NCI-H1417 treated with DMSO at 0.1 percent for 48 hours (cell line): ENCODE results near the gene TAF6.

ENCODE experiments used
- DNase-seq: peaks from one replicate; lab custom pipeline; 2025; lab: John Stamatoyannopoulos, UW

Gene TAF6

DNA sequence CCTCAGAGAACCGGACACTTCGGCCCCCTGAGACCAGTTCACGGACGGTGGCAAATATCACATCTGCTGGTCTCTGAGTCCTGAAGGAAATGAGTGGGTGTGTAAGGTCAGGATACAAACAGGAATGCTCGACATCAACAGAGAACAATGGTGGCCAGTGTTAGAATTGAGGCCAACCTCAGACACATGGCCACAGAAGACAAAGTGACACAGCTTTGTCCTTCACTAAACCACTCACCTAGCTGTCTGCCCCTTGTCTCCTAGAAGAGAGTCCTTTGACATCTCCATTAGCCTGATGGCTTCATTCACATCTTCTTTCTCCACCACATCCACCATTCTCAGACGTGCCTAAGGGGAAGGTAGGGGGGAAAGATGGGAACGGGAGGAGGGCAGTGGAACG lies 26.1 kb downstream of the TAF6 start:
- DNase-seq: no peak

DNA sequence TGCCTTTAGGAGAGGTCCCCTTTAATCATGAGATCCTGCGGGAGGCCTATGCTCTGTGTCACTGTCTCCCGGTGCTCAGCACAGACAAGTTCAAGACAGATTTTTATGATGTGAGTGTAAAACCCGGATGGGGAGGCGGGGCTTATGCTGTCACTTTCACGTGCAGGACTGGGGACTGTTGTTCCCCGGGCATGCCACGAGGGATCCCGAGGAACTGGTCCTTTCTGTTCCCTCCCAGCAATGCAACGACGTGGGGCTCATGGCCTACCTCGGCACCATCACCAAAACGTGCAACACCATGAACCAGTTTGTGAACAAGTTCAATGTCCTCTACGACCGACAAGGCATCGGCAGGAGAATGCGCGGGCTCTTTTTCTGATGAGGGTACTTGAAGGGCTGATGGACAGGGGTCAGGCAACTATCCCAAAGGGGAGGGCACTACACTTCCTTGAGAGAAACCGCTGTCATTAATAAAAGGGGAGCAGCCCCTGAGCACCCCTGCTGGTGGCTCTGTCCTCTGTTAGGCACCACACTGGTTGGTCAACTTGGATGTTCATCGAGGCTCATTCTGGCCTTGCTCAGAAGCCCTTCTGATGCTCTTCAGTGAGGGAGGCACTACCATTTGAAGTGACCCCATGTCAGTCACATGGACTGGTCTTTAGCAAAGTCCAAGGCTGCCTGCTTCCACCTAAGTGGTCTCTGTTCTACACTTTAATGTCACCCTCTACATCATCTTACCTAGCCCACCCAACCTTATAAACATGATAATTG lies 27.6 kb downstream of the TAF6 start:
- no peak for DNase-seq

DNA sequence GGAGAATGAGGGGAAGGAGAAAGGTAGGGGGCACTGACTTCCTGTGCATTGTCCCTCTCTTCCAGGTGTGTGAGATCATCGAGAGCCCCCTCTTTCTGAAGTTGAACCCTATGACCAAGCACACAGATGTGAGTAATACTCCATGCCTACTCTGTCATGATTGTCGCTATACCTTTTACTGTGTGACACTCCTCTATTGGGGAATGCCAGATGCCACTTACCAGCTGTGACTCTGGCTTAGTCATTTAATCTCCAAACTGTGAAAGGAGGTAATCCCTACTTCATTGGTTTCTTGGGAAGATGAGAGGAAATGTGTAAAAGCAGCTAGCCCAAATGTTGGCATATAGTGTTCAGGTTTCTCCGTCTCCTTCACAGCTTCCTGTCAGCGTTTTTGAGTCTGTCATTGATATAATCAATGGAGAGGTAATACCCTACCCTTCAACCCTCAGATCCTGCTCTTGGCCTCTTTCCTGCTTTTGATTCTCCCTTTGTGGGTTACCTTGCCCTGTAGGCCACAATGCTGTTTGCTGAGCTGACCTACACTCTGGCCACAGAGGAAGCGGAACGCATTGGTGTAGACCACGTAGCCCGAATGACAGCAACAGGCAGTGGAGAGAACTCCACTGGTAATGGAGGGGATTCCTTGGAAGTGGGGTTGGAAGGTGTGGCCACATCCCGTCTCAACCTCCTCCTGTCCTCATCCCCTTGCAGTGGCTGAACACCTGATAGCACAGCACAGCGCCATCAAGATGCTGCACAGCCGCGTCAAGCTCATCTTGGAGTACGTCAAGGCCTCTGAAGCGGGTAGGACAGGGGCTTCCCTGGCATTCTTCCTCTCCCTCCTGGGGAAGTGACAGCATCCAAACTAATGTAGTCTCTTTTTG lies 28.4 kb downstream of the TAF6 start:
- no peak for DNase-seq

DNA sequence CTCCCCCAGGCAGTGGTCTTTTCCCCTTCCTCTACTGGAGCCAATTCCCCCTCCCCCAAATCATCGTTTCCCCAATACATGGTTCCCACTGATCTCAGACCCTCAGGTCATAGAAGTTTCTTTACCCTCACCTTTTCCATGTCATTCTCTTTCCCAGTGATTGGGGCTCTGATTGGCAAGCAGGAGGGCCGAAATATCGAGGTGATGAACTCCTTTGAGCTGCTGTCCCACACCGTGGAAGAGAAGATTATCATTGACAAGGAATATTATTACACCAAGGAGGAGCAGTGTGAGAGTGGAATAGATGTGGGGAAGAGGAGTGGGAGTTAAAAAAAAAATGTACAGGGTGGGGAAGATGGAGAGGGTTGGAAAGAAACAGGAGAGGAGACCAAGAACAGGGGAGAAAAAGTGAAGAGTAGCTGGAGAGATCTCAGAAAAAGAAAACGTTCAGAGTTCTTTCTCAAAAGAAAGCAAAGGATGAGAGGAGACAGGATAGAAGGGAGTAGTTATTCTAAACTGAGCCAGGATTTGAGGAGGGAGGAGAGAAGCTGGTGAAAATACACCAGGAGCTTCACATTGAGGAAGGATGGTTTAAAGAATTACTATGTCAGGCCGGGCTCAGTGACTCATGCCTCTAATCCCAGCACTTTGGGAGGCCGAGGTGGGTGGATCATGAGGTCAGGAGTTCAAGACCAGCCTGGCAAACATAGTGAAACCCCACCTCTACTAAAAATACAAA lies 29.5 kb downstream of the TAF6 start:
- DNase-seq: no peak

DNA sequence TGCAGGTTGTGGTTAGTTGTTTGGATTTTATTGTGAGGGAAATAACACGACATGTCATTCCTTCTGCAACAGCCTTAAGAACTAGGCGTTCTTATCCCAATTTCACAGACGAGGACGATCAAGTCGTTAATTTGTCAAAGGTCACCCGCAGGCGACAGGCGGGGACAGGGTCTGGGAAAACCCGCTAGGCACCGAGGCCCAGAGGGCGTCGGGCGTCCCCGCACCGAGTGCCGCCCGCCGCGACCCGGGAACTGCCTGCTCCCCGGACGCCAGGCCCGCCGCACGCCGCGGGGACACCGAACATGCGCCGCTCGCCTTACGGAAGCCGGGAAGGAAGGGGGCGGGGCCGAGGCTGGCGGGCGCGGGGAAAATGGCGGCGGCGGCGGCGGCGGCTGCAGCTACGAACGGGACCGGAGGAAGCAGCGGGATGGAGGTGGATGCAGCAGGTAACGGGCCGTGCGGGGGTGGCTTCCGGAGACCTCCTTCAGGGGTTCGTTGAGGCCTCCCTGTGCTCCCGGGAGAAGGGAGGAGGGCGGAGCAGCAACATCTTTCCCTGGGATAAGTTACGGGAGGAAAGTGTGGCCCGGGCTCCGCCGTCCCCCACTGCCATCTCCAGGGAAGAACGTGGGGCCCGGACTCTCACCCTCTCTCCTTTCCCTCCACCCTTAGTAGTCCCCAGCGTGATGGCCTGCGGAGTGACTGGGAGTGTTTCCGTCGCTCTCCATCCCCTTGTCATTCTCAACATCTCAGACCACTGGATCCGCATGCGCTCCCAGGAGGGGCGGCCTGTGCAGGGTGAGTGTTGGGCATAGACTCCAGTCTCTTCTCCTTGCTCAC lies 30.3 kb downstream of the TAF6 start, which contains the start of gene COPS6:
Gene COPS6, plus strand, starts transcription at position 349 of the 837 bp plus-strand sequence. Its CDS starts 22 bp downstream, at position 371.
- DNase-seq: no peak

DNA sequence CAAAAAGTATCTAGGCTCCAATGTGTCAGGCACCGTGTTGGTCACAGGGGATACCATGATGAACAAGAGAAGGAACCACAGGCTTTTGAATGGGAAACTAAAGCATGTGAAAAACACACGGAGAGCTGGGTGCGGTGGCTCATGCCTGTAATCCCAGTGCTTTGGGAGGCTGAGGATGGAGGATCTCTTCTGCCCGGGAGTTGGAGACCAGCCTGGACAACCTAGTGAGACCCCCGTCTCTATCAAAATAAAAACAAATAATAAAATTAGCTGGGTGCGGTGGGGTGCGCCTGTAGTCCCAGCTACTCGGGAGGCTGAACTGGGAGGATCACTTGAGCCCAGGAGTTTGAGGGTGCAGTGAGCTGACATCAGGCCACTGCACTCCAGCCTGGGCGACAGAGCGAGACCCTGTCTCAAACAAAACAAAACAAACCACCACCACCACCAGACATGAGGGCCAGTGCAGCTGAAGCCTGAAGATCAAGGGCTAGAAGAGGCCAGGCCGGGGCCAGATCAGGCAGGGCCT lies 31.0 kb downstream of the TAF6 start:
- no peak for DNase-seq

DNA sequence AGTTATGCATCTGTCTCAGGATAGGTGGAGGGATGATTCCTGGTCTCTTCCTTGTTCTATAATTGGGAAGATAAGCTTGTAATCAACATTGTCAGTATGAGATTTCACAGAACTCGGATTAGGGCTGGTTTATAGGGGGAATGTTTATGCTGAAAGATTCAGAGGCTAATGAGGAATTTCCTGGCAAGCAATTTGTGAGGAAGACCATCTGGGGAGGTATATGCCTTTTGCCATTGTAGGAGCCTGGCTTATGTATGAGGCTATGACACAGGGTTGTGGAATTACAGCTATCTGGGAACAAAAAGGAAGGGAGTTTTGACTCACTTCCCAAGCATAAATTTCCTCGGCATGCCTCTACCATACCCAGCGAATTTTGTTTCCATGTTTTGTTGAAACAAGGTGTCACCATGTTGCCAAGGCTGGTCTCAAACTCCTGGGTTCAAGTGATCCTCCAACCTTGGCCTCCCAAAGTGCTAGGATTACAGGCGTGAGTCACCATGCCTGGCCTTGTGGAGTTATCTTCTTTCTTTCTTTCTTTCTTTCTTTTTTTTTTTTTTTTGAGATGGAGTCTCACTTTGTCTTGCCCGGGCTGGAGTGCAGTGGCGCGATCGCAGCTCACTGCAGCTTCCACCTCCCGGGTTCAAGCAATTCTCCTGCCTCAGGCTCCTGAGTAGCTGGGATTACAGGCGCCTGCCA lies 32.0 kb downstream of the TAF6 start:
- DNase-seq: no peak

DNA sequence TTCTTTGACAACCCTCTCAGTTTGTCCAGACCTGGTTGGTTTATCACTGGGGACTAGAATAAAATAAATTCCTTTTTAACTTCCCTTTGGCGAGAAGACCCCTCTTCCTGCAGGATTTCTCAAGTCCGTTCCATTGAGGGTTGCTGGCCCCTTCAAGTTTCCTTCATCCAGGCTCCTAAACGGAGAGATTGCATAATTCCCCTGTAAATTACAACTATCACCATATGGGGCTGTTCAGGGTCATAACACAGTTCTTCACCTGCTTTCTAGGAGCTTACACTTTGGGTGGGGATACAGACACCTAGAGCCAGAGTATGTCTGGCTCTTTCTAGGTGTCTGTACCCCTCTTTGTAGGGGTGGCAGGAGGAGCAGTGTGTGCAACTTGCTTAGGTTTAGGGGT lies 33.6 kb downstream of the TAF6 start:
- no peak for DNase-seq

DNA sequence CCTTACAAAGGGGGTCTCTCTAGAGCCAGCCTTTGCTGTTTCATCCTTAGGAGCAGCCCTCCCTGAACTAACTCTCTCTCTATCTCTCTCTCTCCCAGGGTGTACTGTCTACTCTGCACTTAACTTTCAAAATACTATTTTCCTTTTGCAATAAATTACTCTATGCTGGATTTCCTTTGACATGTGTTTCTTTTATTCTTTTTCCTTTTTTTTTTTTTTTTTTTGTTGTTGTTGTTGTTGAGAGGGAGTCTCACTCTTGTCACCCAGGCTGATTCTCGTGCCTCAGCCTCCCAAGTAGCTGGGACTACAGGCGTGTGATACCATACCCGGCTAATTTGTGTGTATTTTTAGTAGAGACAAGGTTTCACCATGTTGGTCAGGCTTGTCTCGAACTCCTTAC lies 36.2 kb downstream of the TAF6 start:
- no peak for DNase-seq

DNA sequence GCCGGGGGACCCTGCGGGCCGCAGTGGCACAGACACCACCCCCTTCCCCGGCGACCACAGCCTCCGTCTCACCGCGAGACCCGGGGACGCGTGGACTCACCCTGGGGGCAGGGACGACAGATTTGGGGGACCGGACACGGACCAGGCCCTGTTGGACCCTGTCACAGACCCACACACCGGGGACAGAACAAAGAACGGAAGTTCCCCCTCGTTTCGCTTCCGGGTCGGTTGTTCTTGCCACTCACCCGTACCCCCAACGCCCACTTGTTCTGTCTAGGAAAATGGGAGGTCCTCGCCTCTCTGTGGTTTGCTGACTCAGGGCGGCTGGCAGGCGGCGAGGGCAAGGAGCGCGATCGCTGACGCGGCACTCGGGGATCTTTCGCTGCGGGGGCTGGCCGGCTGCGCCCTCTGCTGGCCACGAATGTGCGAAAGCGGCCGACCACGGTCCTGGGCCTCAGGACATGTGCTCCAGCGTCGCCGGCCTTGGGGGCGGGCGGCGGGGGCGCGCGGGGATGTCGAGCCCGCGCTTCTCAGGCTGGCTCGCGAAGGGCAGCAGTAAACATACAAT lies 37.5 kb downstream of the TAF6 start, which contains the start of gene ZNF3:
Gene ZNF3, minus strand, starts transcription at position 189 of the 568 bp plus-strand sequence. CDS start 4,366 bp downstream, outside the sequence.
- DNase-seq: peak; percentile 89

DNA sequence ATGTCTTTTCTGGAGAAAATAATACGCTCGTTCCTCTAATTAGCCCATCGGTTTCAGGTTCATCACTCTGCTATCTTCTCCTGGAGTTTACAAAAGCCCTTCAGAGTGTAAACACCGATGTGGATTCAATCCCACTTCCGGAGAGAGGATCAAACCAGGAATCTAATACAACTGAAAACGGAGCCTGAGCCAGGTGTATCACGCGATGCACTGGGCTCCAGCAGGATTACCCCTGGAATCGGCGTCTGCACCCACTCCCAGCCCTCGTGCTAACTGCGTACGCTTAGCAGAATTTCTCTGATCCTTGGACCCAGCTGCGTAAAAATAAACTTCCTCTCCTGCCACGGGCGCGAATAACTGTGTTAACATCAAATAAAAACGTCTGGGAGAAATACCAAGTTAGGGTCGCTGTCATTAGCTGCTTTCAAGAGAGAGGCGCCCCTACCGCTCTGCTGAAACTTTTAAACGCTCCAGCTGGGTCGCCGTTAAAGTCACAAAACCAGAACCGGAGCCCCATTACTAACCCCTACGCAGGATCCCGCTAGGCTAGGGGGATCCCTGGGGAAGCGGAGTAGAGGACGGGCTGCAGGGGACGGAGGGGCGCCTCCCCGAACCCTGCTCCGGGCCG lies 38.1 kb downstream of the TAF6 start:
- DNase-seq: no peak

DNA sequence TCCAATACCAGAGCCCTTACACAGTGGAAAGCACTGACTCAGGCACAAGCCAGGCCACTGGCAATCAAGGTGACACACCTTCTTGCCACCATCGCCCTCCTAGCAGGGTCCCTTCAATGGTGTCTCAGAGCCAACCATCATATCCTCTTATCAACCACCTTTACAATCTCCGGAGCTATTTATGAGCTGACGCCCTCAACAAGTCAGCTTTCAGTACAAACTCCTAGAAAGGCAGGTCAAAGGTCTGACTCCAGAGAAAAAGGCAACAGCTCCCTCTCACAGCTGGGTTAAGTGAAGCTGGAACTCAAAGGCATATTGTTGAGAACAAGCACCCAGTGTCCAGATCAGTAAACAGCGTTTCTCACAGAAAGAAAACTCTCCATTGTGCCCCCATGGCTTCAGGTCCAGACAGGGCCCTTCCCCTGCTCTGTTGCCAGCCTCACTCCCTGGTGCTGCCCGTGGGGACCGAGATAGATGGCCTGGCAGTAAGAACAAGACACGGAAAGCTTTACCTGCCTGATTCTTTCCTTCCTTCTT lies 40.1 kb downstream of the TAF6 start:
- no peak for DNase-seq

DNA sequence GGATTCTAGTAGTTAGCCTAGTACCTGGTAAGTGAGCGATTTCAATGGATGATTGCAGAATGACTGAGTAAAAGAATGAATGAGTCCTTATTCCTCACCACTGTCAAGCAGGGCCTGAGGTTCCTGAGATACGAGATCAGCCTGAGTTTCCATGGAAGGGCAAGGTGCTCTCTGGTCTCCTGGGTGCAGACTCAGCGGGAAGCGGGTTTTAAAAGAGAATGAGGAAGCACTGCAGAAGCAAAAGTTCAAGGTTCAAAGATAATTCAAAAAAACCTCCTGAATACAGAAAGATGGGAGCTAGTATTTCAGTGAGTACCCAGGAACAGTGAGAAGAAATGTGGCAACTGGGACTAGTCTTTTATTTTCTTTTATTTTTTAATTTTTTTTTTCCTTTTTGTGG lies 42.0 kb downstream of the TAF6 start:
- DNase-seq: no peak

DNA sequence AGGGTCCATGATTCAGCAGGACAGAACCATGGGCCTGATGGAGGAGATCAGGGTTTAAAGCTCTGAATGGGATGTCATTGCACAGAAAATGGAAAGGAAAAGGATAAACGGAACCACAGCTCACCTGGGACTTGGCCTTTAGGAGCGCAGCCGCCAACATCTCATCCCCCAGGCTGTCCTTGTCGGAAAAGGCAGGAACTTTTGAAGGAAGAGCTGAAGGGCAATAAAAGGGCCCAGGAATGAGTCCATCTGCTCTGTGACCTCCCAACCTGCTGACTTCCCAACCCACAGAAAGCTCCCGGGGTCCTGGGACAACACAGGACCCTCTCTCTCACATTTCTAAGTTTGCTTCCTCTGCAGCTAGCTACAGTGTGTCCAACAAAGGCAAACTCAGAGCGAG lies 43.7 kb downstream of the TAF6 start:
- no peak for DNase-seq

DNA sequence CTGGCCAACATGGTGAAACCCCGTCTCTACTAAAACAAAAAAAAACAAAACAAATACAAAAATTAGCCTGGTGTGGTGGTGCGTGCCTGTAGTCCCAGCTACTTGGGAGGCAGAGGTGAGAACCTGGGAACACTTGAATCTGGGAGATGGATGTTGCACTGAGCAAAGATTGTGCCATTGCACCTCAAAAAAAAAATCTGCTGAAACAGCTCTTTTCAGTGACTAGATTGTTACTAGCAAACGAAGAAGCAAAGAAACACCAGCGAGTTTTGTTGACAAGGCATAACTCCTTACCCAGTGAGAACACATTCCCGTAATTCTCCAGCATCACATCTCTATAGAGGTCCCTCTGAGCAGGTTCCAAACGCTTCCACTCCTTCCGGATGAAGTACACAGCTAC lies 44.3 kb downstream of the TAF6 start:
- no peak for DNase-seq

DNA sequence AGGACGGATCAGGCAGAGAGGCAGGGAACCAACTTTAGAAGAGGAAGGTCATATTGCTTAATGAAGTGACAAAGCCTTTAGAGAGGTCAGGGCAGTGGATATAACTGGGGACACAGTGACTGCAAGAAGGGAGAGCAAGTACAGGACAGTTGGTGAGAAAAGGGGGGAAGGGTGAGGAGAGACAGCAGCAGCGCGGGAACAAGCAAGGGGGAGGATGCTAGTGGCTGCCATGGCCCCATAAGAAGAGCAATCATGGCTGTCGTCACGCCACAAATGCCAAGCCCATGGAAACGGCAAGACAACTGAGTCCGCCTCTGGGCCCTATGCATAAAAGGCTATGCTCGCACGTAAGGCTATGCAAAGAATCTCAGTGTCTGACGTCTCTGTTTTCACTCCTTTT lies 46.7 kb downstream of the TAF6 start:
- no peak for DNase-seq

DNA sequence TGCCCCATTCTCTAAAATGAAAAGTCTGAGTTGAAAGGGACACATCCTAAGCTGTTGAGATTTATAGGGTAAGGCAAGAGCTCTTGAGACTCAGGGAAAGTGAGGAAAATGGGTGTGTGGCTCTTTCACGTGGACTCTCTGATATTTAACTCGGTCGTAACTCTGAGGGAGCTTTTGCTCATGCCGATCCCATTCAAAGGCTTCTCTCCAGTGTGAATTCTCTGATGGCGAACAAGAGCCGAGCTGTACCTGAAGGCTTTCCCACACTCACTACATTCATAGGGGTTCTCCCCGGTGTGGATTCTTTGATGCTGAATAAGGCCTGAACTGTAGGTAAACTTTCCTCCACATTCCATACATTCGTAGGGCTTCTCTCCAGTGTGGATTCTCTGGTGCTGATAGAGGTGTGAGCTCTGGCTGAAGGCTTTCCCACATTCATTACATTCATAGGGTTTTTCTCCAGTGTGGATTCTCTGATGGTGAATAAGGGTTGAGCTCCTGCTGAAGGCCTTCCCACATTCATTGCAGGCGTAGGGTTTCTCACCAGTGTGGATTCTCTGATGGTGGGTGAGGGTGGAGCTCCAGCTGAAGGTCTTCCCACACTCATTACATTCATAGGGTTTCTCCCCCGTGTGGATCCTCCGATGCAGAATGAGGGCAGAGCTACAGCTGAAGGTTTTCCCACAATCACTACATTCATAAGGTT lies 48.0 kb downstream of the TAF6 start:
- no peak for DNase-seq

DNA sequence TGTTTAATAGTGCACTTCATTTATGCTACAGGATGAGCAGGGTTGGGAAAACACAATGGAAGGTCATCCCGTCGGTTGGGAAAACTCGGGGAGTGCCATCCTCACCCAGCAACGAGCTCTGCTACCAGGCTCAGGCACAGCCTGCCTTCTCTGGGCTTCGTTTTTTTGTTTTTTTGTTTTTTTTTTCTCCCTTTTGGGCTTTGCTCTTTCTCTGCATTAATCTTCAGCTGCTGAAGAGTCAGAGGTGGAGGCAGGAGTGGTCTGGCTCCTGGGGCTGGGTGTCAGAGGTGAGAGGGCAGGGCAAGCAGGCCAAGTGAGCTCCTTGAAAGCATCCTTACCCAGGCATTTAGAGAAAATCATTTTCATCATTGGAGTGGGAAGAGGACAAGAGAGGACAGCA lies 49.2 kb downstream of the TAF6 start:
- DNase-seq: no peak

DNA sequence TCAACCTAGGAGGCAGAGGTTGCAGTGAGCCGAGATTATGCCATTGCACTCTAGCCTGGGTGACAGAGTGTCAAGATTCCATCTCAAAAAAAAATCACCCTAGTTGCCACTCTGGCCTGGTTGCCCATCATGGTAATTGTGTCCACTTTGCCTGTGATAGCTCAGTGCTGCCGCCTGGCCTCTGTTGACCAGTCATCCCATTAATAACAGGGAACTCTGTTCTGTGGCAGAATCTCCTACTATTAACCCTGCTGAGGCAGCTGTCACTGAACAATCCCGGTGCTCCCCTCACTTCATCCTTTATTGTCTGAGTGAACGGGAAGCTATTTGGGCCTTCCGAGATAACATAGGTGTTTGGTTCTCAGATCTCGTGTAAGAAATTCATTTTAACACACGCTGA lies 52.2 kb downstream of the TAF6 start:
- DNase-seq: no peak
